GM12892 (cell line): Measurements from ENCODE around the gene SGCD.

Source experiments
- POLR2A ChIP-seq: IDR thresholded peaks from 2 replicates; pipeline ENCODE4 v1.6.1; 2011; ENCODE audit warnings: low read depth, low read length, control low read depth
- POLR2AphosphoS5 ChIP-seq: IDR thresholded peaks from 2 replicates; pipeline ENCODE4 v1.6.1; 2011; ENCODE audit warnings: low read depth, low read length, control low read depth

DNA sequence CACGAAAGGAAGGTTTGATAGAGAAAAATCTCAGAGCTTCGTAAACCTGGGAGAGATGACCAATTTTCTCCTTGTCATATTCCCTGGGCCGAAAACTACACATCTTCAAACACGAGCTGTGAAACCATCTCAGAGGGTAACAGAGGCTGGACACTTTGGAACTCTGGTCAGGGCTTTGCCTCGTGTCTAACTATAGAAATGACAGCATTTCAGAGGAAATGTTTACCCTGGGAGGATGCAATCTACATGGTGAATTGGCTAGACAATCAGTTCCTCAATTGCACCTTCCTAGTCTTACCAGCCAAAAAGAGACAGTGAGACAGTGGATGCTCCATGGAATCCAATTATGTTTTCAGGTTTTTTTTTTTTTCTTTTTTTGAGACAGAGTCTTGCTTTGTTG lies 414.6 kb downstream of the SGCD start:
- TF ChIP-seq POLR2AphosphoS5 (no peak), POLR2A (no peak)
